ENCODE data around the gene RPL18.
A peak's percentile ranks its signal among the peaks of the same experiment; 100 is the strongest.

The RPL18 gene

DNA sequence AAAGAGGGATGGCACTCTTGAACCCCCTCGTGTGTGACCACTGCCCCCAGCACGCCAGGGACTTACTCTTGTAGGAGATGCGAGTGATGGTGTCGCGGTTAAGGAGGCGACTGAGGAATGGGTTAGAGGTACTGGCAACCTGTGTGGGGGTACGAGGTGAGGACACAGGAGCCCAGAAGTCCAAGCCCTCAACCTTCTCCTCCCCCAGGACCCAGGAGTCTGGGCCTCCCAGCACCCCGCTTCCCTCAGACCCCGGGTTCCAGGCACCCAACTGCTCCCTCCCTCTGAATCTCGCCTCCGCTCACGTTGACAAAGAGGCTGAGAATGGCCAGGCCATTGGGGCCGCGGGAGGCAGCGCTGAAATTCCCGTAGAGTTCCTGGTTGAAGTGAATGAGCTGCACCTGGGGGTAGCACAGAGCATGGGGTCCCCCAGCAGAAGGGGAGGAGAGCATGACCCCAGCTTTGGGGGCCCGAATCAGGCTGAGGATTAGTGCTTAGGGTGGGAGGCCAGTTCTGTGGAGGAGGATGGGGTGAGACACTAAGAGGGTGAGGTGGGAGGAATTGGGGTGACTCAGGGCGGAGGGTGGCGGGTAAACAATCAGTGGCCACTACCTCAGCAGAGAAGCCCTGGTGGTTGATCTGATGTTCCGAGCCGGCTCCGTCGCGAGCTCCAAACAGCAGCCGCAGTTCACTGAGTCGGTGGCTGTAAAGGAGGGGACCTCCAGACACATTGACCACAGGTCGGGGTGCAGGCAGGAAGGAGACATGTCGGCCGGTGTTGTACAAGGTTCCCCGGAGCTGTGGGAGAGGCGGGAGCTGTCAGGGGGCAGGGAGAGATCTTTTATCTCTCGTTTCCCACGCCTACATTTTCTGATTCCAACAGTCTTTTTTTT lies 20.8 kb upstream of the RPL18 start:
- Histone ChIP-seq H4K20me1 (ENCODE audit: insufficient read depth, low read length) (peaks cover 7% of the 10 kb centered on the region; the same call in 1 of the 2 replicates), H3K27ac (ENCODE audit: low read length) (no peak overlapping the region), H3K4me2 (ENCODE audit: insufficient read depth, low read length) (no peak overlapping the region), H3K4me3 (ENCODE audit: low read depth in 1 of 2, low read length in 2 of 2) (no peak overlapping the region), H3K79me2 (ENCODE audit: insufficient read depth, low read length) (peaks cover 16% of the 10 kb centered on the region), H3K9me3 (ENCODE audit: insufficient read depth, low read length, severe bottlenecking) (no peaks in the 10 kb centered on the region), H3K4me1 (ENCODE audit: insufficient read depth, low read length) (peaks cover 32% of the 10 kb centered on the region), H3K9ac (ENCODE audit: low read depth, low read length) (no peak overlapping the region), H2AFZ (ENCODE audit: low read depth, low read length) (no peak overlapping the region), H3K36me3 (ENCODE audit: insufficient read depth, low read length) (no peaks in the 10 kb centered on the region; the same call in 1 of the 2 replicates), H3K27me3 (ENCODE audit: insufficient read depth, low read length, poor library complexity) (no peaks in the 10 kb centered on the region)
- TF ChIP-seq EZH2 (IDR thresholded peaks at IDR 0.05; ENCODE audit: borderline replicate concordance, low read depth, low read length, severe bottlenecking) (no peak), CTCF (IDR thresholded peaks at IDR 0.05; ENCODE audit: borderline replicate concordance, extremely low read depth, low read length, poor library complexity, severe bottlenecking) (no peak)
- DNase-seq (no peak), ATAC-seq (ENCODE audit: insufficient read depth, low read depth) (no peak)

- Histone ChIP-seq H3K4me3 (ENCODE audit: low read depth in 1 of 2, low read length in 2 of 2) (peak overlapping the region in 1 of 2 experiments; percentile 59; a peak in 2 of 4 replicates), H3K9me3 (ENCODE audit: insufficient read depth, low read length, severe bottlenecking) (no peaks in the 10 kb centered on the region), H3K79me2 (ENCODE audit: insufficient read depth, low read length) (peaks cover 18% of the 10 kb centered on the region), H3K4me2 (ENCODE audit: insufficient read depth, low read length) (peak overlapping the region; percentile 85), H3K9ac (ENCODE audit: low read depth, low read length) (peak overlapping the region; percentile 76), H3K36me3 (ENCODE audit: insufficient read depth, low read length) (no peaks in the 10 kb centered on the region; the same call in 1 of the 2 replicates), H3K27me3 (ENCODE audit: insufficient read depth, low read length, poor library complexity) (no peaks in the 10 kb centered on the region), H4K20me1 (ENCODE audit: insufficient read depth, low read length) (peaks cover 7% of the 10 kb centered on the region; the same call in 1 of the 2 replicates), H2AFZ (ENCODE audit: low read depth, low read length) (peak overlapping the region; percentile 82), H3K4me1 (ENCODE audit: insufficient read depth, low read length) (peaks cover 40% of the 10 kb centered on the region), H3K27ac (ENCODE audit: low read length) (peak overlapping the region; percentile 97)
- no peak for ATAC-seq (ENCODE audit: insufficient read depth, low read depth)
- peak; percentile 39 for DNase-seq
- TF ChIP-seq EZH2 (IDR thresholded peaks at IDR 0.05; ENCODE audit: borderline replicate concordance, low read depth, low read length, severe bottlenecking), result no peak
- no peak for TF ChIP-seq CTCF (IDR thresholded peaks at IDR 0.05; ENCODE audit: borderline replicate concordance, extremely low read depth, low read length, poor library complexity, severe bottlenecking)
Observed at GRCh38 chr19:48638831-48639381, 19.9 kb upstream of the RPL18 start.

DNA sequence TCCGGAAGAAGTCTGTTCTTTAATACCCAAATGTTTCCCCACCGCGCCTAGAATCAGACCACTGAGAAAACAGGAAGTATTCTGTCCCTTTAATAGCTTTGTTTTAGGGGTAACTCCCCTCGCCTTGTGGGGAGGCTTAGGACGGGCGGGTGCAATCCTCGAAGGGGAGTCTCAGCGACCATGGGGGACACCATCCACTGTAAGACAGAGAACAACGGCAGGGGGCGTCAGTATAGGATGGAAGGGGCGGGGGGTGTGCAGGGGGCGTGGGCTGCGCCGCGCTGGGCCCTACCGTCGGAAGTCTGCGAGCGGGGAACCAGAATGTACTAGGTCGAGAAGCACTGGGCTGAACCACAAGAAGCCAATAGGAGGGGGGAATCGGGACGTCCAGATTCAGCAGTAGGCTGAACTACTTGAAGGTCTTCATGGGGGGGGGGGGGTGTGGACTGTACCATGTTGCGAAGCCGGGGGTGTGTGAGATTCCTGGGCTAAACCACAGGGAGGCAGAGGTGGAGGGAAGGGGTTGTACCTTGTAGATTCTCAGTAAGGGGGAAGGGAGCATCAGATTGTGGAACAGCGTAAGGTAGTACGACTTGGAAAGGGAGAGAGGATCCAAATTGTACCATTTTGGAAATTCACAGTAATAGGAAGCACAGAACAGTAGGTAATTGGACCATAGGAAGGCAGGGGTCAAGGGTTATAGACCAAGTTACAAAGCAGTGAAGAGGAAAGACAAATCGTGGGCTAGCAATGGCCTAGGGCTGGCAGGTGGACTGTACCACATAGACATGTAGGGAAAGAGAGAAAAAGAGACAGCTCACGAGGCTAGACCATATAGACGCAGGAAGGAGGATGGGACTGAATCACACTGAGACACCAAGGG lies 19.2 kb upstream of the RPL18 start:
- Histone ChIP-seq H3K4me2 (ENCODE audit: insufficient read depth, low read length) (peak overlapping the region; percentile 85), H3K4me1 (ENCODE audit: insufficient read depth, low read length) (peaks cover 47% of the 10 kb centered on the region), H3K36me3 (ENCODE audit: insufficient read depth, low read length) (peaks cover 2% of the 10 kb centered on the region; the same call in 1 of the 2 replicates), H3K79me2 (ENCODE audit: insufficient read depth, low read length) (peaks cover 18% of the 10 kb centered on the region), H3K9ac (ENCODE audit: low read depth, low read length) (peak overlapping the region; percentile 76), H3K9me3 (ENCODE audit: insufficient read depth, low read length, severe bottlenecking) (no peaks in the 10 kb centered on the region), H3K4me3 (ENCODE audit: low read depth in 1 of 2, low read length in 2 of 2) (peak overlapping the region; percentile 23 to 59; a peak in 3 of 4 replicates), H2AFZ (ENCODE audit: low read depth, low read length) (peak overlapping the region; percentile 82), H3K27ac (ENCODE audit: low read length) (peak overlapping the region; percentile 97), H3K27me3 (ENCODE audit: insufficient read depth, low read length, poor library complexity) (no peaks in the 10 kb centered on the region), H4K20me1 (ENCODE audit: insufficient read depth, low read length) (peaks cover 7% of the 10 kb centered on the region; the same call in 1 of the 2 replicates)
- DNase-seq, result peak; percentile 92
- peak; percentile 42 for ATAC-seq (ENCODE audit: insufficient read depth, low read depth)
- TF ChIP-seq EZH2 (IDR thresholded peaks at IDR 0.05; ENCODE audit: borderline replicate concordance, low read depth, low read length, severe bottlenecking), result no peak
- TF ChIP-seq CTCF (IDR thresholded peaks at IDR 0.05; ENCODE audit: borderline replicate concordance, extremely low read depth, low read length, poor library complexity, severe bottlenecking), result peak; percentile 54

Measured in DND-41 (cell line).